Ureter (tissue), 1 donor: ENCODE results near the gene CHADL. TPM values are rescaled to one million over a fixed set of nuclear protein-coding genes. Genes with fewer than 3 reads are reported as not detected.
A peak's percentile ranks its signal among the peaks of the same experiment; 100 is the strongest.
"Not testable (repeated sequence)": the region's sequence is repeated elsewhere in the genome, so short reads cannot be mapped to it uniquely, and the experiment has no call there.

ENCODE experiments used
- DNase-seq: peaks from one replicate; pipeline ENCODE4 v3.0.0-alpha.2; 2020; ENCODE audit warnings: low spot score
- total RNA-seq: library from RNA; stranded (reverse); gene quantifications from one replicate; pipeline ENCODE4 v1.2.4, GENCODE V29; 2023
- donor health status: DM: yes; HTN: yes; CAD: no.

The CHADL gene
- 8.9 TPM for total RNA-seq

DNA sequence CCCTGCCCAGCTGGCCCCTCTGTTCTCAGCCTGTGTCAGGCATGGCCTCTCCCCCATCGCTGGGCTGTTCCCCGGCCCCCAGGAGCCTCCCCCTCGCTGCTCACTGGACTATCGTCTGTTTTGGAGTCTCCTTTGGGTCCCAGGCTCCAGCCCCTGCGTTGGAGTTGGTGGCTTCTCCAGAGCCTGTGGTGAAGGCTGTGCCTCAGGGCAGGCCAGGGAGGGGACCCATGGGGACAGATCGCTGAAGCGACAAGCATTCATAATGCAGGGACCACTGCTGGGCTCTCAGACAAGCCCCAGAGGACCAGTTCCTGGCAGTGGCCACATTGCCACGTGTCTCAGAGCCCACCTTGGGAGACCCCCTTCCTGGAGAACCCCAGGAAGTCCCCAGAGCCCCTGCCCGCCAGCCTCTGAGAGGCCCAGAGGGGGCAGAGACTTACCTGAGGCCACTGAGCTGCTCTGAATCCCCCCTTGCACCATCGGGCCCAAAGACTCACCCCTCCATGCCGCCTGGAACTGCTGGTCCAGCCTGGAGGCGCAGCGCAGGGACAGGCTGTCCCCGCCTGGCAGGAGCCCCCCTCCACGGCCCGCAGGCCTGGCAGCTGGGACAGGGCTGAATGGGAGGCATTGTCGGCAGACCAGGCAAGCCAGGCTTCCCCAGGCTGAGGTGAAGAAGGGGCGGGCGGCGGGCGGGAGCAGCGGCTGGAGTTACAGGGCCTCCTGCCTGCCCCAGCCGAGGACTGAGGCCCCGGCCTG is at the start of gene CHADL:
CHADL (minus strand) TSS at position 555 of the 756 bp plus-strand sequence; CDS start at position 505, 50 bp downstream.
- DNase-seq: no peak

GRCh38 chr22:41289671-41290070 is 48.9 kb upstream of the CHADL start:
- DNase-seq: no peak

DNA sequence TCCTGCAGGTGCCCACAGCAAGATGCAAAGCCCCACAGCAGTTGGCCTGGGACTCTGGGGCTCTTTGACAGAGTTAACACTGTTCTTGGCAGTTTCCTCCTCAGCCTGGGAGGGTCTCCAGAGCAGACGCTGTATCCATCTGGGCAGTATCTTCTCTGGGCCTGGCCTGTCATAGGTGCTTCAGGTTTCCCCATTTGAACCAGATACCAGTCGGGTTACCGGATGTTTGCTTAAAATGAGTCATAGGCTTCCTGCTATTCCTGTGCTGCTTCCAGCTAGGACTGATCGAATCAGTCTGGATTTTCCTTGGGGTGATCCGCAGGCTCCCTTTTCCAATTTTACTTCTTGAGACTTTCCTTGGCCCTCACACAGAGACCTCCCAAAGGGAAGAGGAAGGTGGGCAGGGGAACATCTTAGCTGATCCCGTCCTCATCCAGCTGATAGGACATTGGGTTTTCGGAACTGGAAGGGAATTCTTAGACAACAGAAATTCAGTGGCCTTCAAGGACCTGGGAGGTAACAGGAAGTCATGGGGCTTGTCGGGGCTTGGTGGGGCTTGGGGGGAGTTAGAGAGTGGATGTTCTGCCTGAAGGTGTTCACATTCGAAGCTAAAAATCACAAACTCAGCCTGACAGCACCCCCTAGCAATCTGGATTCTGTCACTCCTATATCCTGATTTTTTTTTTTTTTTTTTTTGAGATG is 47.7 kb upstream of the CHADL start:
- no peak for DNase-seq

DNA sequence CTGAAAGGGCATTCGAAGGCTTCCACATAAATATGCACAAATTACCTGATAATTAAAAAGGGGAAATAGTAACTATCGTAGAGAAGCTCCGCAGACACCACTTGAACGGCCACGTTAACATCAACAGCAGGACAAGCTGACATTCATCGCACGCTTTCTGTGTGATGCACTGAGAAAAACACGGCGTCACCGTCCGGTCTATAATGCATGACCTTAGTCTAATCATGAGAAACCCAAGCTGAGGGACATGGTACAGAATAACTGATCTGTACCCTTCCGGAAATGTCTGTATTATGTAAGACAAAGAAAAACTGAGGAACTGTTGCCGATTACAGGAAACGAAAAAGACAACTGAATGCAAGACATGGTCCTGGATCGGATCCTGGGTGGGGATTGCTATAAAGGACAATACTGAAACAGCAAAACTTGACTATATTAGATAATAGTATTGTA is 45.9 kb upstream of the CHADL start:
- no peak for DNase-seq

DNA sequence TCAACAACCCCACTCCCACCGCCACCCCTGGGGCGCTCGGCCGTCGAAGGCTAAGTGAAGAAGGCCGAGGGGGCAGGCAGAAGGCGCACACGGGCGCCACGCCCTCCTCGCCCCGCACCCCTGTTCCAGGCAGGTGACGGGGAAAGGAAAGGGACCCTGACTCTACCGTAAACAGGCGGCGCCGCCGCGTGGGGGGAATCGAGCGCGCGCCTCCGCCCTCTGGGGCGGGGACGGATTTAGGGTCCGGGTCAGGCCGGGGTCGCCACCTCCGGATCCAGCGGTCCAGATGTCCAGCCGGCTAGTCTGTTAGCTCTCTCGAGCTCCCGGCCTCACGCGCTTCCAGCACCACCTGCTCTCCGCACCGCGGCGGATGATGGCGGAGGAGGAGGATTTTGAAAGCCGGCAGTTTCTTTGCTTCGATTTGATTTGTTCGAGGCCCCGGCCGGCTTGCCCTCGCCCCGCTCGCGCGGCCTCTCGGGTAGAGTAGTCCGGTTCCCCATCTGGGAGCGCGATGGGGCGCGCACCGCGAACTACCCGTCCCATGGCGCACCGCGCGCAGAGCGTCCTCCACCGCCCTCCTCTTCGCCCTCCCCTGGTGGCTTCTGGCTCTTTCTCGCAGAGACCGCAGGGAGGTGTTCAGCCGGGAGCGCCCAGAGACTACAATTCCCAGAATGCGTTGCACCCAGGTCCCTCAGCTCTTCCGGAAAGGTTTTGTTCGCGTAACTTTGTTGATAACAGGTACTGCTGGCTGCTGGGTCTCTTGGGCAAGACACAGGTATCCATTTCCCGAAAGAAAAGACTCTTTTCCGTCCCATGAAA is 45.3 kb upstream of the CHADL start, which contains the start of gene RANGAP1:
RANGAP1 (minus strand) TSS at position 368 of the 819 bp plus-strand sequence. CDS start 5,143 bp downstream, outside the sequence.
- DNase-seq: peak; percentile 98

- DNase-seq: peak; percentile 68
Observed at GRCh38 chr22:41285441-41285819, 44.7 kb upstream of the CHADL start.

DNA sequence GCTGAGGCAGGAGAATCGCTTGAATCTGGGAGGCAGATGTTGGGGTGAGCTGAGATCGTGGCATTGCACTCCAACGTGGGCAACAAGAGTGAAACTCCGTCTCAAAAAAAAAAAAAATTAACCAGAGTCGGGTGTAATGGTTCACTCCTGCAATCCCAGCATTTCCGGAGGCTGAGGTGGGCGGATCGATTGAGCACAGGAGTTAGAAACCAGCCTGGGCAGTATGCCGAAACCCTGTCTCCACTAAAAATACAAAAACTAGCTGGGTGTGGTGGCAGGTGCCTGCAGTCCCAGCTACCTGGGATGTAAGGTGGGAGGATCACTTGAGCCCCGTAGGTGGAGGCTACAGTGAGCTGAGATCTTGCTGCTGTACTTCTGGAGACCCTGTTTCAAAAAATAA is 43.7 kb upstream of the CHADL start:
- DNase-seq: no peak

- no peak for DNase-seq
Observed at GRCh38 chr22:41280854-41281253, 40.1 kb upstream of the CHADL start.

DNA sequence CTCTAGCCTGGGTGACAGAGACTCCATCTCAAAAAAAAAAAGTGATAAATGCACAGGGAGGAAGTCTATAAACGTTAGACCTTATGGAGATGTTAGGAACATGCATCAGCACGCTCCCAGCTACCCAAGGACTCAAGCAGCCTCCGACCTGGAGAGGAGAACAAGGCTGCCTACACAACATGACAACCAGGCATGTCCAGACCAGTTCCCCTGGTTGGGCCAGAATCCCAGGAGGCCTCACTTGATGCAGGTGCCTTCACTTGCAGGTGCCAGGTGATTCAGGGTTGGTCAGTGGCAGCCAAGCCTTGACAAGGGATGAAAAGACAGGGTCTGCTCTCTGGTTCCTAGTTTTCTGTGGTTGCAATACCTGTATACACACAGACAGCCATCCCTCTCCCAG is 39.3 kb upstream of the CHADL start:
- DNase-seq: peak; percentile 83

DNA sequence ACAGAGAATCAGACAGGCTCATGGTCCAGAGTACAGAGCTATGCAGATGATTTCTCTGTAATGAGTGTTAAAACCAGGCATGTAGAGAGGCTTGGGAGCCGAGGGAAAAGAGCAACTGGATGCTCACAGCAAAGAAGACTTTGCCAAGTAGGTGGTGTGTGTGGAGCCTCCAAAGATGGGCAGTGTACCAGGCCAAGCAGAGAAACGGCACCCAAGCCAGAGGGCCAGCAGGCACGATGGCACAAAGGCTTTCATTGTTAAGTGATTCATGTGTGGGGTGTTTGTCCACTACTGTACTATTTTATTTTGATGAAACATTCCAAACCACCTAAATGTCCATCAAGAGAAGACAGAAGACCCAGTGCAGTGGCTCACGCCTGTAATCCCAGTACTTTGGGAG is 34.1 kb upstream of the CHADL start:
- DNase-seq: no peak

DNA sequence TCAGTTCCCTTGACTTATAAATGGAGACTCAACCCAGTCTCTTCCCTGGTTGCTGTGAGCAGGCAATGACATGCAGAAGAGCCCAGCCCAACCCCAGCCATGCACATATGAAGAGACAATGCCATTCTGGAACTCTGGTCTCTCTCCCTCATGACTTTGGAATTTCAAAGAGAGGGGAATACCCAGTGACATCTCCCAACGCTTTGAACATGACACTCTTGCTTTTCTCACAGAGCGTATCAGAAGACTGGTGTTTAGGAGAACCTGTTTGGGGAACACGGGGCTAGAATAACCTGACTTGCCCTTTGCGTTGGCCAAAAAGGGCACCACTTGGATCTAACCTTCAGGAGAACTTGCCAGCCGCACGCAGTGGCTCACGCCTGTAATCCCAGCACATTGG is 32.4 kb upstream of the CHADL start:
- DNase-seq: no peak

DNA sequence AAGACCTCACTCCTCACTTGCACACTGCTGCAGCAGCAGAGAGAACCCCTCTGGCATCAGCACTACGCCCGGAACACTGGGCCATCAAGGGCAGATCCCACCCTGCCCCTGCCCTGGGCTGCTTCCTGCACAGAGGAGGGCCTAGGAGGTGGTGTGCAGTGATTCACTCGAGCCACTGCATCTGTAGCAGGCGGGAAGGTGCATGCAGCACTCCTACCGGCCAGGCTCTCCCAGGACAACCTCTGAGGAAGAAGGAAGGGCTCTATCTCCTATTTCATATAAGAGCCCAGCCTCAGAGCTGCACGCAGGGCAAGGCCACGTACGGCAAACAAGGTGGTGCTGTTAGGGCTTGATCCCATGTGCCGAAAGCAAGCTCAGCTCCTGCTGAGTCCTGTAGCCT is 31.1 kb upstream of the CHADL start:
- DNase-seq: no peak

DNA sequence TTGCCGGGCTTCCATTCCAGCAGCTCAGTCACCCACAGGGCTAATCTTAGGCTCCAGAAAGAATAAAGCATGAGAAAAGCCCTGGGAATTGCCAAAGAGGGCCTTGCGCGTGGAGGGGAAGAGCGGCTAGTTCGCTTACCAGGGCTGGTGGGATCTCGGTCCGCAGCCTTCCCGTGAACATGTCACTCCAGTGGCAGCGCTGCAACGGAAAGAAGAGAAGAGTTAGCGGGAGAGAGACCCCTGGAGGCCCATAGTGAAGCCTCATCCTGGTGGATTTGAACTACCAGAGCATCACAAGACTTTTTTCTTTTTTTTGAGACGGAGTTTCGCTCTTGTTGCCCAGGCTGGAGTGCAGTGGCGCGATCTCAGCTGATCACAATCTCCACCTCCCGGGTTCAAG is 27.2 kb upstream of the CHADL start:
- no peak for DNase-seq

- DNase-seq: no peak
Observed at GRCh38 chr22:41264408-41264941, 23.7 kb upstream of the CHADL start.

DNA sequence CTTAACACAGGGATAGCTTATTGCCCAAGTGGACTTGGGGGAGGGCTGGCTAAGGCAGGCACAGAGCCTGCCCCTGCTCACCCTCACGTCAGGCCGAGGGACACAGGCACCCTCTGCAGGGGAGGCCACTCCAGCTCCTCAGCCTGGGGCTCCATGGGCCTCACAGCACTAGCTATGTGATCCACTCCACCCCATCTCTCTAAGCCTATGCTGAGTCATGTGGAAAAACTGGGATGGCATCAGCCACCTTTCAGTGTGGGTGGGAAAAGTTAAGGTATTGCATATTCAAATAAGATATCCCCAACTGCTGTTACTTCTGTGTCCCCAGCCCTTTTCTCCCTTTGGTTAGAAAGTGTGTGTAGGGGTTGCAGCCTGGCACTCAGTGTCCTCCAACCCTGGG is 23.0 kb upstream of the CHADL start:
- DNase-seq: no peak

DNA sequence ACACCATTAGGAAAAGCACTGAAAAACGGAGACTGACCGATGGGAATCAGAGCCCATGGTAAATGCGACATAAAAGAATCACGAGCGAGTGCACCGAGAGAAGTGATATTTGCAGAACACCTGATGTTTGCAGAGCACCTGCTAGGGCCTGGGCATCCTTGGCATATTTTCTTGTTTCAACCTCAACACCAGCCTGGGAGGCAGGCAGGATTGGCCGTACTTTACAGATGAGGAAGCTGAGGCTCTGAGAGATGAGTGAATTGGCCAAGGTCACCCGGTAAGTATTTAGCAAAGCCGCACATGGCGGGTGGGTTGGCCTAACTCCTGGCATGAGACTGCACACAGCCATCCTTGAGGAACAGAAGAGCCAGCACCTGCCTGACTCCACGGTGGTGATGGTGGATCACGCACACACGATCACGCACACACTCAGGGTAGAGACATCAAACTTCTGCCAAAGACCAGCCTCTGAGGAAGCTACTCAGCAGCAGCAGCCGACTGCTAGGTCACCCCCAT is 21.6 kb upstream of the CHADL start:
- no peak for DNase-seq

DNA sequence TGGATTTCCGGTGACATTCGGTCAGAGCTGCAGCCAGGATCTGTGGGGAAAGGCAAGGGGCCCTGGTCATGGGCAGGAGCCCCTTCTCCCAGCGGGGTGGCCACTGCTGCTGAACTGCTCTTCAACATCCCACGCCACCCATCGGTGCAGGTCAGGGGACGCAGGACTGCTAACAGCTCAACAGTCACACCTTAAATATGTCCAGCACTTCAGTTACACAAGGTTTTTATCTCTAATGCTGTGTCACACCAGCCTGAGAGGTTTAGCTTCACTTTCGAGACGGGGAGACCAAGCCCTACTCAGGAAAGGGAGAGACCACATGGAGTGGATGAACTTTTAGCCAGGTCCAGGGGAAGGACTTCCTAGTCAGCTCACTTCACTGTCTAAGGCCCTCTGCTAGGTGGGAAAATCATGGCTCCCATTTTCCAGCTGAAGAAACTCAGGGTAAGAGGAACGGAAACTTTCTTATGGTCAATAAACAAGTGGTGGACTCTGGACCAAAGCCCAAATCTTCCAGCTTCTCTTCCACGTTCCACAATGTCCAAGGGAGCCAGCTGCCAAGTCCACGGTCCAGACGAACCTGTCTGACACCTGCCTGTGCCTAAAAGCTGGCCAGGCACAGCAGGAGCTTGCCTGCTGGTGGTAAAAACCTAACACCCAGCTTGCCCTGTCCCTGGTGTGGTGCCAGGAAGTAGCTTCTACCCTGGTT is 21.0 kb upstream of the CHADL start:
- DNase-seq: no peak

GRCh38 chr22:41260871-41261270 is 20.1 kb upstream of the CHADL start:
- DNase-seq: no peak

DNA sequence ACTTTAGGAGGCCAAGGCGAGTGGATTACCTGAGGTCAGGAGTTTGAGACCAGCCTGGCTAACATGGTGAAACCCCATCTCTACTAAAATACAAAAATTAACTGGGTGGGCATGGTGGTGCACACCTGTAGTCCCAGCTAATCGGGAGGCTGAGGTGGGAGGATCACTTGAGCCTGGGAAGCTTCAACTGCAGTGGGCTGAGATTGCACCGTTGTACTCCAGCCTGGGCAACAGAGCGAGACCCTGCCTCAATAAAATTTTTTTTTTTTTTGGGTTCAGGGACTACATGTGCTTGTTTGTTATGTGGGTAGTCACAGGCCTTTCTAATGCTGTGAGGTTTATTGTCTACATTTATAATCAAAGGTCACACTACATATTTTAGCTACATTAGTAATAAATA is 19.0 kb upstream of the CHADL start:
- not testable (repeated sequence) for DNase-seq

- DNase-seq: no peak
Observed at GRCh38 chr22:41257696-41258095, 17.0 kb upstream of the CHADL start.
